Stomach smooth muscle (tissue), 2 donors: ENCODE measurements around the gene LRRC7.

Experiments
- H3K27ac ChIP-seq: one replicate; pipeline ENCODE4 v1.7.0; 2013; ENCODE audit warnings: mild to moderate bottlenecking, low read length, inconsistent platforms
- H3K27me3 ChIP-seq, 2 donors: one replicate each; pipeline ENCODE4 v1.7.0; 2013; ENCODE audit warnings: low read length in 2 of 2; ENCODE audit not compliant: insufficient read depth in 2 of 2, control insufficient read depth in 1 of 2
- H3K36me3 ChIP-seq, 2 donors: one replicate each; pipeline ENCODE4 v1.7.0; 2013; ENCODE audit warnings: low read length in 2 of 2; ENCODE audit not compliant: control insufficient read depth in 2 of 2, insufficient read depth in 2 of 2
- H3K4me1 ChIP-seq: one replicate; pipeline ENCODE4 v1.7.0; 2013; ENCODE audit warnings: low read length; ENCODE audit not compliant: control insufficient read depth, insufficient read depth
- H3K4me3 ChIP-seq, 2 donors: one replicate each; pipeline ENCODE4 v1.7.0; 2013; ENCODE audit warnings: low read length in 2 of 2
- H3K9ac ChIP-seq, 2 donors: one replicate each; pipeline ENCODE4 v1.7.0; 2013; ENCODE audit warnings: low read length in 2 of 2, mild to moderate bottlenecking in 1 of 2
- H3K9me3 ChIP-seq, 2 donors: one replicate each; pipeline ENCODE4 v1.7.0; 2013; ENCODE audit warnings: low read length in 2 of 2; ENCODE audit not compliant: control insufficient read depth in 2 of 2
- donor health status: healthy.
- donor health status: Pancreatic carcinoma.

Gene LRRC7

DNA sequence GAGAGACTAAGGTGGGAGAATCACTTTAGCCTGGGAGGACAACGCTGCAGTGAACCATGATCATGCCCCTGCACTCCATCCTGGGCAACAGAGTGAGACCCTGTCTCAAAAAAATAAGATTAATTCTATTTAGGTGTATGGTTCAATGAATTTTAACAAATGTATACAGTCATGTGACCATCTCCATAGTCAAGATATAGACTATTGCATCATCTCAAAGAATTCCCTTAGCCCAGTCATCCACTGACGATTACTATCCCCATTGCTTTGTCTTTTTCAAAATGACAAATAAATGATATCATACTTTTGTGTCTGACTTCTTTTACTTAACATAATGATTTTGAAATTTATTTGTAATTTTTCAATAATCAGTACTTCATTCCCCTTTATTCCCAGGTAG is 260.0 kb downstream of the LRRC7 start:
- H3K9me3 ChIP-seq, result no peaks in the 10 kb centered on the region
- no peaks in the 10 kb centered on the region for H3K4me1 ChIP-seq
- no peak overlapping the region for H3K27ac ChIP-seq
- no peak overlapping the region for H3K4me3 ChIP-seq
- H3K36me3 ChIP-seq, result no peaks in the 10 kb centered on the region
- H3K9ac ChIP-seq, result no peak overlapping the region
- H3K27me3 ChIP-seq, result no peaks in the 10 kb centered on the region

DNA sequence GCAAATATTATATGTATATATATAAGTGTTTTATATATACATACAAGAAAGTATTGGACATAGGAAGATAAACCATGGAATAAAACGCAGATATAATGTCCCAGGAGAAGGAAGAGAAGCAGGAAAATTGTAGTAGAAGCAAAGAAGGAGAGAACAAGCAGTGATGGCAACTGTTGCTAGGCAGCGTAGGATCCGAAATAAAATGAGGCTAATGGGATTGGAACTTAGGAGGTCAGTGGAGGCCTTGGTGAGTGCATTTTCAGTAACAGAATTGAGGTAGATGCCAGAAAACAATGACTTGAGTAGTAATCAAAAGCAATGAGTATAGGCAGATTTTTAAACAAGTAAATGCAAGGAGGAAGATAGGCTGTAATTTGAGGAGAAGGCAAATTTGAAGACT is 265.8 kb downstream of the LRRC7 start:
- no peak overlapping the region for H3K4me3 ChIP-seq
- H3K27me3 ChIP-seq, result no peaks in the 10 kb centered on the region
- no peak overlapping the region for H3K27ac ChIP-seq
- no peaks in the 10 kb centered on the region for H3K36me3 ChIP-seq
- H3K9ac ChIP-seq, result no peak overlapping the region
- H3K4me1 ChIP-seq, result no peaks in the 10 kb centered on the region
- no peaks in the 10 kb centered on the region for H3K9me3 ChIP-seq

DNA sequence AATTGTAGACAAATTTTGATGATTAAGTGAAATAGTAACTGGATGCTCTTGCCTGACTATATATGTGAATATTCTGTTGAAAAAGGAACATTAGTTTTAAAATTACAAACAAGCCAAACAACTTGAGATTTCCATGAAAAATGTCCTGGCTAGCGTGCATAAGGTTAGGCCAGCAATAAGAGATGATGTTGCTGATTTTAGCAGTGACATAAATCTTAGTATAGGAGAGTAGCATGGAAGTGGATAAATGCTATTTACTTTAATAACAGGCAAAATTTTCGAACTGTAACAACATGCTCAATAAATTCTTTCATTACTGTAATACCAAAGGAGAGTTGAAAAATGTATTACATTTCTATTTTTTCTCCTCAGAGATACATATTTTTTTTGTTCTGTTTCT is 266.6 kb downstream of the LRRC7 start:
- H3K9me3 ChIP-seq, result no peaks in the 10 kb centered on the region
- H3K4me1 ChIP-seq, result no peaks in the 10 kb centered on the region
- H3K27ac ChIP-seq, result no peak overlapping the region
- no peak overlapping the region for H3K4me3 ChIP-seq
- no peaks in the 10 kb centered on the region for H3K27me3 ChIP-seq
- H3K9ac ChIP-seq, result no peak overlapping the region
- H3K36me3 ChIP-seq, result no peaks in the 10 kb centered on the region

DNA sequence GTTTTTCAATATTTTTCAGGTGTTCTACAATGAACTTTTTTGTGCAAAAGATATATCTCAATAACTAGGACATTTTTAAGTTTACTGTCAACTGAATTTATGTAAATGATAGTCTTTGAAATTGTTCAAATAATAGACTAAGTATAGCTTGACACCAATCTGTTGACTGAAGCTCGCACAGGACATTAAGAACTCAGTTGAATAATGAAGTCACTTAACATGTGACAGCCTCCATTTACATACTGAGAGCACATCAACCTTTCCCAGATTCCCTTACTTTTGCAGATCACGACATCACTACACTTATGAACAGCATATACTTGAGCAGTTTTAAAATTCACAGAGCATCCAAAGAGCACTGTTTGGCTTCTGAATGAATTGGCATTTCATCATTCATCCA is 268.2 kb downstream of the LRRC7 start:
- no peaks in the 10 kb centered on the region for H3K27me3 ChIP-seq
- no peaks in the 10 kb centered on the region for H3K36me3 ChIP-seq
- H3K4me1 ChIP-seq, result no peaks in the 10 kb centered on the region
- H3K4me3 ChIP-seq, result no peak overlapping the region
- no peak overlapping the region for H3K9ac ChIP-seq
- H3K27ac ChIP-seq, result no peak overlapping the region
- no peaks in the 10 kb centered on the region for H3K9me3 ChIP-seq

DNA sequence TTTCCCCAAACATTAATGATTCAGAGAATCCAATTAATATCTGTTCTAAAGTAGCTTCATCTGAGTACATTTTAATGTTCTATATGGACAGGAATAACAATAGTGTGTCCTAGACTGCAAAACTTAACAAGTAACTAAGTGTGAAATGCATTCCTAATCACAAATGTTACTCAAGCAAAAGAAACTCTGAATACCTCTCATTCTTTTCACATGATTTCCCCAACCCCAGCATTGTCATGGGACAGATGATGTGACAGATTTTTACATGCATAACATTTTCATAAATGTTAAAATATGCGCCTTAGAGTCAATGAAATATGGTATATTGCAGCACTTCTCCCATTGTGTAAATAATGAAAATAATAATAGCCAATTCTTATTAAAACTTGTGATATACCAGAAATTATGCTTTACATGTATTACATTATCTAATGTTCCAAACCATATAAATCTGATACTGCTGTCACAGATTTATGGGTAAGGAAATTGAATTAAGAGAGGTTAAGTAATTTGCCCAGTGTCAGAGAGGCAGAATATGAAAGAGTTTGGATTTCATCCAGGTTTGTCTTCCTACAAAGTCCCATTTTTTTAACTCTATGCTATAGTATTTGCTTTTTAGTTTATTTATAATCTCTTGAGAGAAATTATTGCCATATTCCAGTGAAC is 269.4 kb downstream of the LRRC7 start:
- Histone ChIP-seq H3K9me3 (no peaks in the 10 kb centered on the region), H3K27ac (no peak overlapping the region), H3K4me1 (no peaks in the 10 kb centered on the region), H3K36me3 (no peaks in the 10 kb centered on the region), H3K4me3 (no peak overlapping the region), H3K9ac (no peak overlapping the region), H3K27me3 (no peaks in the 10 kb centered on the region)

DNA sequence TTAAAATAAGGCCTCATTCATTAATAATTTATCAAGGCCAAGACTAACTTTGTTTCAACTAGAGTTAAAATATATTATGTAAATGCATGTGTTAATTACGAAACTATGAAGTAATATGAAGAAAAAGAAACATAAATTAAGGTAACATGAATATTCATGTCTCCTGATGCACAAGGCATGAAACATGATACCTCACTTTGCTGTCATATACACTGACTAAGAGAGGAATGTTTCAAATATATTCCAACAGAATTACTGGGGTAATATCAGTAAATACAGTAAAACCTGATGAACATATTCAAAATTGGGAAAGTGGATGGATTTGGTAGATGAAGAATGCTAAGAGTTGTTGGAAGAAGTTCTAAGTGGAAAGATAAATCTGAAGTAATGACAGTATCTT is 274.6 kb downstream of the LRRC7 start:
- no peaks in the 10 kb centered on the region for H3K27me3 ChIP-seq
- H3K9ac ChIP-seq, result no peak overlapping the region
- no peak overlapping the region for H3K4me3 ChIP-seq
- no peak overlapping the region for H3K27ac ChIP-seq
- no peaks in the 10 kb centered on the region for H3K36me3 ChIP-seq
- no peaks in the 10 kb centered on the region for H3K9me3 ChIP-seq
- no peaks in the 10 kb centered on the region for H3K4me1 ChIP-seq

DNA sequence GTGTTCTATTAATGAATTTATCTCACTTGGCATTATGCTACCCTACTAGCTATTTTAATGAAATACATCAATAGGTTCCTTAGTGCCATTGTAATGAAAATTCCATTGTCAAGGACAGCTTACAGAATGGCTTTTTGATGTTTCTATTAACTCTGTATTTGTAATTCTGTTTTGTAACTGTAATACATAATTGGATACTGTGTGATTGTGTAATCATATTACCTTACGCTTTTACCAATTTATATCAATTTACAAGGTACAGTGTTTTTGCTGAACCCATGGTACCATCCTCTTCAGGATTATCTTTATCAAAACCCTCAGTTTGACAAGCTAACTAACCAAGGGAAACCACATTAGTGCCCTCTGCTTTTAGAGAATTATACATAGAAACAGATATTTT is 277.9 kb downstream of the LRRC7 start:
- Histone ChIP-seq H3K4me3 (no peak overlapping the region), H3K4me1 (no peaks in the 10 kb centered on the region), H3K9ac (no peak overlapping the region), H3K36me3 (no peaks in the 10 kb centered on the region), H3K9me3 (no peaks in the 10 kb centered on the region), H3K27me3 (no peaks in the 10 kb centered on the region), H3K27ac (no peak overlapping the region)

DNA sequence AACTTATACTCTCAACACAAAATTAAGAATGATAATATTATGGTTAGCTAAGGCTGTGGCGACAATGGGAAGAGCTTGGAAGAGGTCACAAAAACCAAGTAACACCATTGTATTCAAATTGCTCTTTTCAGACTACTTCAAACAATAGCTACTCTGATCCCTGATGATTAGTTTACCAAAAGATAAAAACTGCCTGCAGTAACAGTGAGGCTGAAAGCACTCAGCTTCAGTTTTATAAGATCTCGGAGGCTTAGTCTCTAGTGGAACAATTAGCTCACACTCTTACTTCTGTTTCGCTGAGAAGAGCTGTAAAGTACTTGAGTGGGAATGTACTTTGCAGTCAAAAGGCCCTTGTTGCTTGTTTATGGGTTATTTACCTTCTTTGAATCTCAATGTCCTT is 278.5 kb downstream of the LRRC7 start:
- Histone ChIP-seq H3K27me3 (no peaks in the 10 kb centered on the region), H3K36me3 (no peaks in the 10 kb centered on the region), H3K9ac (no peak overlapping the region), H3K4me3 (no peak overlapping the region), H3K4me1 (no peaks in the 10 kb centered on the region), H3K9me3 (no peaks in the 10 kb centered on the region), H3K27ac (no peak overlapping the region)

DNA sequence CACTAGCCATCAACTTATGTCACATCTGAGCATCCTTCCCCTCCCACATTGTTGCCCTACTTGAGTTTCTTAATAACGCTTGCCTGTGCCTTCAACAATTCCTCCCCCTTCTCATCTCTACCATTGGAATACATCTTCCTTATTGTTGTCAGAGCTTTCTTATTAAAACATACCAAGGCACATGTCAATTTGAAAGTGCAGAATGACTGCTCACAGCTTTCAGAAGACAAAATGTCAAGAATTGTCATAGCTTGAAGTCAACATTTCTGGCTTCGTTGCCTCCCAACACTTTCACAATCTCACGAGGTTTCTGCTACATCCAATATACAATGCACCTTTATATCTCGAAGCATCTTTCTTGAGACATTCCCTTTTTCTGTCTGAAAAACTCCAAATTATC is 279.9 kb downstream of the LRRC7 start:
- H3K9ac ChIP-seq, result no peak overlapping the region
- H3K27ac ChIP-seq, result no peak overlapping the region
- H3K4me1 ChIP-seq, result no peaks in the 10 kb centered on the region
- H3K9me3 ChIP-seq, result no peaks in the 10 kb centered on the region
- no peaks in the 10 kb centered on the region for H3K36me3 ChIP-seq
- no peaks in the 10 kb centered on the region for H3K27me3 ChIP-seq
- no peak overlapping the region for H3K4me3 ChIP-seq

DNA sequence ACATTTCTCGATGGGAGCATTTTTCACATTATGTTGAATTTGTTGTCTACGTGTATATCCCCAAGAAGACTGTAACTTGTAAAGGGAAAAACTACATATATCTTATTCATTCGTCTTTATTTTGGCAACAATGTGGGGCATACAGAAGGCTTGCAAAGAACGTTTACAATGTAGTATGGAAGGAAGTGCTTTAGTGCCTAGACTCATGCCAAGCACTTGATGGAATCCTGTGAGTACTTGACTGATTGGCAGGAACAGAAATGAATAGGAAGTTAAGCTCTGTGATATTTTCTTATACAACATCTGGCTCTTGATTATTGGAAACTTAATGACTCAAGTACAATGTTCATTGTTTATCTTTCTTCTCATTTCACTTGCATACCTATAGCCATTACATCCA is 284.4 kb downstream of the LRRC7 start:
- Histone ChIP-seq H3K4me1 (no peaks in the 10 kb centered on the region), H3K4me3 (no peak overlapping the region), H3K36me3 (no peaks in the 10 kb centered on the region), H3K9ac (no peak overlapping the region), H3K9me3 (no peaks in the 10 kb centered on the region), H3K27me3 (no peaks in the 10 kb centered on the region), H3K27ac (no peak overlapping the region)

DNA sequence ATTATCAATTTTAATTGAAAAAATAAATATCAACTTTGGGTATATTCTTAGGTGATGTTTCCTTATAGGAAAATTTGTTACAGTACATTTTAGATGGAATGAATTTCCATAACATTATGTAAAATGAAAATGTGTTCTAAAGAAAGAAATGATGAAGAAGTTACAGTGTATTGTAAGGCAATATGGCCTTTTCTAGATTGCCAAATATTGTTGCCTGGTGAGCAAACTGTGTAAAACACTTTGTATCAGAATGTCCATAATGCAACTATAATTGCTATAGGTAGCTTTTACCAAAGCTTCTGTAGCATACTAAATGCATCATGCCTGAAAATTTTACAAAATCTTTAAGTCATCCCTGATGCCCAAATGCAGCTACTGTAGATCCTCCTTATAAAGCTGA is 285.0 kb downstream of the LRRC7 start:
- no peak overlapping the region for H3K4me3 ChIP-seq
- no peaks in the 10 kb centered on the region for H3K36me3 ChIP-seq
- H3K9ac ChIP-seq, result no peak overlapping the region
- no peaks in the 10 kb centered on the region for H3K9me3 ChIP-seq
- H3K27me3 ChIP-seq, result no peaks in the 10 kb centered on the region
- no peak overlapping the region for H3K27ac ChIP-seq
- no peaks in the 10 kb centered on the region for H3K4me1 ChIP-seq
